SK-N-SH (cell line): Measurements from ENCODE around the gene PACC1. TPM values are rescaled to one million over a fixed set of nuclear protein-coding genes. Genes with fewer than 3 reads are reported as not detected.

Experiments used
- CTCF ChIA-PET: fragments of 300-600, 350-600 bp; formaldehyde crosslinking; extraction: SDS; loops from one replicate; lab custom pipeline; 2021; lab: Yijun Ruan, JAX
- POLR2A ChIA-PET: fragments of 350-600 bp; sonication (Branson Sonifier 250); formaldehyde crosslinking; extraction: SDS; loops from one replicate; lab custom pipeline; 2020; ENCODE audit warnings: antibody characterized with exemption, inconsistent platforms; lab: Yijun Ruan, JAX
- DNase-seq: peaks from one replicate; pipeline ENCODE4 v3.0.0; 2012
- H2AFZ ChIP-seq: fragments of 200-600 bp; sonication (generic); 2 replicates; pipeline ENCODE4 v1.8.1; 2016; ENCODE audit warnings: antibody characterized with exemption, mild to moderate bottlenecking, low read depth
- H3F3A ChIP-seq: fragments of 200-600 bp; sonication (generic); replicated peaks from 2 replicates; pipeline ENCODE3; 2016; ENCODE audit warnings: antibody characterized with exemption, mild to moderate bottlenecking; ENCODE audit not compliant: insufficient read depth
- H3K27ac ChIP-seq, 2 experiments: fragments of 200-500 bp in 1 of 2; fragments of 200-600 bp in 1 of 2; sonication (Bioruptor generic) in 1 of 2; sonication (generic), shearing (Covaris generic) in 1 of 2; 2 replicates each; pipeline versions ENCODE4 v1.5.1 to v1.6.1; 2014 to 2016; ENCODE audit warnings: low read depth in 2 of 2, inconsistent platforms in 1 of 2, low read length in 1 of 2, mild to moderate bottlenecking in 1 of 2, mixed read lengths in 1 of 2
- H3K27me3 ChIP-seq: fragments of 200-600 bp; sonication (generic), shearing (Covaris generic); 2 replicates; pipeline ENCODE4 v1.6.1; 2016; ENCODE audit warnings: mixed run types; ENCODE audit not compliant: insufficient read depth
- H3K36me3 ChIP-seq, 2 experiments: fragments of 200-500 bp in 1 of 2; fragments of 200-600 bp in 1 of 2; sonication (Bioruptor generic) in 1 of 2; sonication (generic) in 1 of 2; replicated peaks in 1 of 2; 2 replicates each; pipeline versions ENCODE3 to v1.5.1; 2014 to 2016; ENCODE audit warnings: low read length in 1 of 2, mild to moderate bottlenecking in 1 of 2; ENCODE audit not compliant: insufficient read depth in 2 of 2, control insufficient read depth in 1 of 2
- H3K4me1 ChIP-seq, 2 experiments: fragments of 200-500 bp in 1 of 2; fragments of 200-600 bp in 1 of 2; sonication (Bioruptor generic) in 1 of 2; sonication (generic), shearing (Covaris generic) in 1 of 2; 2 replicates each; pipeline versions ENCODE4 v1.5.1 to v1.6.1; 2014 to 2016; ENCODE audit warnings: low read depth in 1 of 2, low read length in 1 of 2, mixed run types in 1 of 2; ENCODE audit not compliant: insufficient read depth in 2 of 2, control insufficient read depth in 1 of 2
- H3K4me2 ChIP-seq: fragments of 200-600 bp; sonication (generic), shearing (Covaris generic); 2 replicates; pipeline ENCODE4 v1.6.1; 2017; ENCODE audit warnings: mixed run types
- H3K4me3 ChIP-seq, 2 experiments: fragments of 200-500 bp in 1 of 2; fragments of 200-600 bp in 1 of 2; sonication (Bioruptor generic) in 1 of 2; sonication (generic), shearing (Covaris generic) in 1 of 2; 2 replicates each; pipeline versions ENCODE4 v1.5.1 to v1.8.1; 2014 to 2016; ENCODE audit warnings: low read depth in 2 of 2, inconsistent platforms in 1 of 2, low read length in 1 of 2, mild to moderate bottlenecking in 1 of 2, mixed read lengths in 1 of 2, moderate library complexity in 1 of 2
- H3K79me2 ChIP-seq: fragments of 200-600 bp; sonication (generic); 2 replicates; pipeline ENCODE4 v1.8.1; 2017; ENCODE audit warnings: mild to moderate bottlenecking; ENCODE audit not compliant: insufficient read depth
- H3K9ac ChIP-seq: fragments of 200-600 bp; sonication (generic); 2 replicates; pipeline ENCODE4 v1.6.1; 2017; ENCODE audit warnings: mixed run types
- H3K9me2 ChIP-seq: fragments of 200-600 bp; sonication (generic); 2 replicates; pipeline ENCODE4 v1.6.1; 2017; ENCODE audit warnings: mixed run types
- H3K9me3 ChIP-seq: fragments of 200-600 bp; sonication (generic); 2 replicates; pipeline ENCODE4 v1.6.1; 2017; ENCODE audit warnings: mixed run types, mild to moderate bottlenecking, moderate library complexity
- H4K20me1 ChIP-seq: fragments of 200-600 bp; sonication (generic); 2 replicates; pipeline ENCODE4 v1.6.1; 2017; ENCODE audit warnings: mild to moderate bottlenecking, mixed run types; ENCODE audit not compliant: insufficient read depth
- CHD2 ChIP-seq: fragments of 150-350 bp; IDR thresholded peaks from 2 replicates; pipeline ENCODE4 v1.6.1; 2018; ENCODE audit warnings: low read length; ENCODE audit not compliant: partially characterized antibody
- ELF1 ChIP-seq: IDR thresholded peaks from 2 replicates; pipeline ENCODE4 v1.4.0; 2012
- EZH2phosphoT487 ChIP-seq: fragments of 200-600 bp; sonication (generic); IDR thresholded peaks from 2 replicates; pipeline ENCODE4 v1.6.1; 2017; ENCODE audit warnings: low read depth, mixed run types, mild to moderate bottlenecking, antibody characterized with exemption, moderate library complexity, borderline replicate concordance
- GABPA ChIP-seq: IDR thresholded peaks from 2 replicates; pipeline ENCODE4 v1.4.0; 2012; ENCODE audit warnings: low read depth, mild to moderate bottlenecking
- JUND ChIP-seq: IDR thresholded peaks from 2 replicates; pipeline ENCODE4 v1.4.0; 2012
- MEF2A ChIP-seq: IDR thresholded peaks from 2 replicates; pipeline ENCODE4 v1.4.0; 2012; ENCODE audit warnings: low read depth, borderline replicate concordance
- NRF1 ChIP-seq: IDR thresholded peaks from 2 replicates; pipeline ENCODE4 v1.6.1; 2012; ENCODE audit warnings: low read depth, mild to moderate bottlenecking, low read length
- POLR2AphosphoS5 ChIP-seq: IDR thresholded peaks from 2 replicates; pipeline ENCODE4 v1.6.1; 2012; ENCODE audit warnings: low read depth, low read length
- RFX5 ChIP-seq: IDR thresholded peaks from 2 replicates; pipeline ENCODE4 v1.6.1; 2012; ENCODE audit warnings: mild to moderate bottlenecking, improper control_type of control experiment, low read length
- RXRA ChIP-seq: IDR thresholded peaks from 2 replicates; pipeline ENCODE4 v1.4.0; 2012; ENCODE audit warnings: low read depth, mild to moderate bottlenecking, borderline replicate concordance
- SIN3A ChIP-seq: IDR thresholded peaks from 2 replicates; pipeline ENCODE4 v1.6.1; 2012; ENCODE audit warnings: low read depth, mild to moderate bottlenecking, low read length, moderate library complexity, borderline replicate concordance
- TCF12 ChIP-seq: IDR thresholded peaks from 2 replicates; pipeline ENCODE4 v1.4.0; 2012
- TEAD4 ChIP-seq: IDR thresholded peaks from 2 replicates; pipeline ENCODE4 v1.4.0; 2012; ENCODE audit warnings: mild to moderate bottlenecking, borderline replicate concordance; ENCODE audit not compliant: insufficient read depth
- YY1 ChIP-seq: IDR thresholded peaks from 2 replicates; pipeline ENCODE4 v1.4.0; 2012; ENCODE audit warnings: low read depth, mild to moderate bottlenecking
- WGBS: methylation state at CpG from one replicate; pipeline ENCODE4 v1.1.6; 2017; ENCODE audit warnings: low lambda C conversion rate; 5-methylcytosine and 5-hydroxymethylcytosine counted together
- polyA plus RNA-seq, 3 experiments: library from polyadenylated mRNA; depleted of rRNA; stranded (reverse); fragments of >200 nt; gene quantifications; 2 replicates each; pipeline ENCODE4 v1.2.3, GENCODE V29; 2012
- small RNA-seq, 7 experiments: library from RNA; depleted of rRNA; stranded (forward); fragments of <200 nt; gene quantifications; one replicate each; pipeline ENCODE3, GENCODE V24; 2012
- TF ChIP-seq, protein P1 (sequence below): IDR thresholded peaks from 2 replicates; pipeline ENCODE4 v1.6.1; 2012; ENCODE audit warnings: mild to moderate bottlenecking, low read depth, low read length, moderate library complexity
- TF ChIP-seq, protein P2 (sequence below): IDR thresholded peaks from 2 replicates; pipeline ENCODE4 v1.4.0; 2012; ENCODE audit warnings: low read depth
- TF ChIP-seq, protein P3 (sequence below): IDR thresholded peaks from 2 replicates; pipeline ENCODE4 v1.4.0; 2012; ENCODE audit warnings: low read depth, borderline replicate concordance
- TF ChIP-seq, protein P4 (sequence below): IDR thresholded peaks from 2 replicates; pipeline ENCODE4; 2012
- TF ChIP-seq, protein P5 (sequence below): fragments of 150-350 bp; IDR thresholded peaks from 2 replicates; pipeline ENCODE4 v1.6.1; 2016; ENCODE audit warnings: mild to moderate bottlenecking, low read depth, low read length

Gene PACC1
- polyA plus RNA-seq, 1 of the 3 experiments (the other 2 are of a cell fraction) = 23.1 TPM

DNA sequence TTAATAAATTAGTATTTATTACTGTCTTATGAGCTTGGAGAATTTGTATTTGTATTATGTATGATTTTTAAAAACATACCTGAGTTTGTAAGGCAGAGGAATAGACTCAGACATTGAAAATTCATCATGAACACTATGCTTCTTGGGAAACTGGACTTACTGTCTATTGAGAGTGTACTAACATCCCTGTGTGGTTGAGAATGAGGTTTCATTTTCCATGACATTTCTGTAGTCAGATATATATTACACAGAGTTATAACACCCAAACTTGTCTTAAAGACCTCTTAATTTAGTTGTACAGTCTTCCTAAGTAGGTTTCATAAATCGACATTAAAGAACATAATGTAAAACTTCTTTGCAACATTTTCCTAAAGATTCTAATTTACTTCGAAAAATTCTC is 99.5 kb downstream of the PACC1 start:
- CTCF ChIA-PET = interaction anchor here (1.0 kb wide), 1 partner anchor 141 kb away, joined by 4 read pairs; no protein-coding TSS in a partner anchor
- H3K27me3 ChIP-seq = no peaks in the 10 kb centered on the region

More for the DNA sequence above, 99.5 kb downstream of the PACC1 start:
- Histone ChIP-seq H3K79me2 (peaks cover 11% of the 10 kb centered on the region), H3K36me3 (peaks cover 0 to 5% of the 10 kb centered on the region in 2 experiments), H3K9me2 (no peaks in the 10 kb centered on the region), H3F3A (no peaks in the 10 kb centered on the region), H3K9ac (no peak overlapping the region), H4K20me1 (no peaks in the 10 kb centered on the region), H3K4me2 (no peak overlapping the region), H2AFZ (no peak overlapping the region), H3K4me3 (no peak overlapping the region), H3K9me3 (no peaks in the 10 kb centered on the region; the same call in none of the 2 replicates), H3K4me1 (no peaks in the 10 kb centered on the region; a peak in 1 of 4 replicates), H3K27ac (no peak overlapping the region)
- no peak for DNase-seq
- 91% methylated on average over 2 of the region's 2 CpGs for WGBS
- POLR2A ChIA-PET = no interaction called here
- TF ChIP-seq POLR2AphosphoS5 (no peak), MEF2A (no peak), TEAD4 (no peak), JUND (no peak), ELF1 (no peak), NRF1 (no peak), SIN3A (no peak), YY1 (no peak), RXRA (no peak), TCF12 (no peak), RFX5 (no peak), CHD2 (no peak), EZH2phosphoT487 (no peak), GABPA (no peak)
- TF ChIP-seq, protein P1, sequence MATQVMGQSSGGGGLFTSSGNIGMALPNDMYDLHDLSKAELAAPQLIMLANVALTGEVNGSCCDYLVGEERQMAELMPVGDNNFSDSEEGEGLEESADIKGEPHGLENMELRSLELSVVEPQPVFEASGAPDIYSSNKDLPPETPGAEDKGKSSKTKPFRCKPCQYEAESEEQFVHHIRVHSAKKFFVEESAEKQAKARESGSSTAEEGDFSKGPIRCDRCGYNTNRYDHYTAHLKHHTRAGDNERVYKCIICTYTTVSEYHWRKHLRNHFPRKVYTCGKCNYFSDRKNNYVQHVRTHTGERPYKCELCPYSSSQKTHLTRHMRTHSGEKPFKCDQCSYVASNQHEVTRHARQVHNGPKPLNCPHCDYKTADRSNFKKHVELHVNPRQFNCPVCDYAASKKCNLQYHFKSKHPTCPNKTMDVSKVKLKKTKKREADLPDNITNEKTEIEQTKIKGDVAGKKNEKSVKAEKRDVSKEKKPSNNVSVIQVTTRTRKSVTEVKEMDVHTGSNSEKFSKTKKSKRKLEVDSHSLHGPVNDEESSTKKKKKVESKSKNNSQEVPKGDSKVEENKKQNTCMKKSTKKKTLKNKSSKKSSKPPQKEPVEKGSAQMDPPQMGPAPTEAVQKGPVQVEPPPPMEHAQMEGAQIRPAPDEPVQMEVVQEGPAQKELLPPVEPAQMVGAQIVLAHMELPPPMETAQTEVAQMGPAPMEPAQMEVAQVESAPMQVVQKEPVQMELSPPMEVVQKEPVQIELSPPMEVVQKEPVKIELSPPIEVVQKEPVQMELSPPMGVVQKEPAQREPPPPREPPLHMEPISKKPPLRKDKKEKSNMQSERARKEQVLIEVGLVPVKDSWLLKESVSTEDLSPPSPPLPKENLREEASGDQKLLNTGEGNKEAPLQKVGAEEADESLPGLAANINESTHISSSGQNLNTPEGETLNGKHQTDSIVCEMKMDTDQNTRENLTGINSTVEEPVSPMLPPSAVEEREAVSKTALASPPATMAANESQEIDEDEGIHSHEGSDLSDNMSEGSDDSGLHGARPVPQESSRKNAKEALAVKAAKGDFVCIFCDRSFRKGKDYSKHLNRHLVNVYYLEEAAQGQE = no peak
- TF ChIP-seq, protein P2, sequence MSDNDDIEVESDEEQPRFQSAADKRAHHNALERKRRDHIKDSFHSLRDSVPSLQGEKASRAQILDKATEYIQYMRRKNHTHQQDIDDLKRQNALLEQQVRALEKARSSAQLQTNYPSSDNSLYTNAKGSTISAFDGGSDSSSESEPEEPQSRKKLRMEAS = no peak
- TF ChIP-seq, protein P3, sequence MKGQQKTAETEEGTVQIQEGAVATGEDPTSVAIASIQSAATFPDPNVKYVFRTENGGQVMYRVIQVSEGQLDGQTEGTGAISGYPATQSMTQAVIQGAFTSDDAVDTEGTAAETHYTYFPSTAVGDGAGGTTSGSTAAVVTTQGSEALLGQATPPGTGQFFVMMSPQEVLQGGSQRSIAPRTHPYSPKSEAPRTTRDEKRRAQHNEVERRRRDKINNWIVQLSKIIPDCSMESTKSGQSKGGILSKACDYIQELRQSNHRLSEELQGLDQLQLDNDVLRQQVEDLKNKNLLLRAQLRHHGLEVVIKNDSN = no peak
- TF ChIP-seq, protein P4, sequence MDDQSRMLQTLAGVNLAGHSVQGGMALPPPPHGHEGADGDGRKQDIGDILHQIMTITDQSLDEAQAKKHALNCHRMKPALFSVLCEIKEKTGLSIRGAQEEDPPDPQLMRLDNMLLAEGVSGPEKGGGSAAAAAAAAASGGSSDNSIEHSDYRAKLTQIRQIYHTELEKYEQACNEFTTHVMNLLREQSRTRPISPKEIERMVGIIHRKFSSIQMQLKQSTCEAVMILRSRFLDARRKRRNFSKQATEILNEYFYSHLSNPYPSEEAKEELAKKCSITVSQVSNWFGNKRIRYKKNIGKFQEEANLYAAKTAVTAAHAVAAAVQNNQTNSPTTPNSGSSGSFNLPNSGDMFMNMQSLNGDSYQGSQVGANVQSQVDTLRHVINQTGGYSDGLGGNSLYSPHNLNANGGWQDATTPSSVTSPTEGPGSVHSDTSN = no peak
- TF ChIP-seq, protein P5, sequence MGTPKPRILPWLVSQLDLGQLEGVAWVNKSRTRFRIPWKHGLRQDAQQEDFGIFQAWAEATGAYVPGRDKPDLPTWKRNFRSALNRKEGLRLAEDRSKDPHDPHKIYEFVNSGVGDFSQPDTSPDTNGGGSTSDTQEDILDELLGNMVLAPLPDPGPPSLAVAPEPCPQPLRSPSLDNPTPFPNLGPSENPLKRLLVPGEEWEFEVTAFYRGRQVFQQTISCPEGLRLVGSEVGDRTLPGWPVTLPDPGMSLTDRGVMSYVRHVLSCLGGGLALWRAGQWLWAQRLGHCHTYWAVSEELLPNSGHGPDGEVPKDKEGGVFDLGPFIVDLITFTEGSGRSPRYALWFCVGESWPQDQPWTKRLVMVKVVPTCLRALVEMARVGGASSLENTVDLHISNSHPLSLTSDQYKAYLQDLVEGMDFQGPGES = no peak

Small RNA genes within 50 kb of the gene (small RNA-seq; reads per million reads assigned to genes)
- 0 reads per million in 7 experiments for gene SNORA16B

Other genes with a start within 250 kb of the PACC1 start
- gene PPP2R5A, start 129.5 kb downstream of the PACC1 start, polyA plus RNA-seq (2012; rRNA removed) = 5.4 and 6.1 TPM in 2 replicates
- 59.6 and 78.7 TPM in 2 replicates for gene NENF, start 18.0 kb upstream of the PACC1 start, polyA plus RNA-seq (2012; rRNA removed)
- gene ATF3, start 193.9 kb upstream of the PACC1 start, polyA plus RNA-seq (2012; rRNA removed) = 29.7 TPM in 2 replicates